SK-N-SH treated with all-trans-retinoic acid at 6 μM for 48 hours (cell line): ENCODE data around the gene ELFN2.

Source experiments
- ATAC-seq: fragments of 200-7000 bp; cut with Tn5 transposase; 3 replicates; pipeline ENCODE4 v1.9.1; 2020; ENCODE audit warnings: mild to moderate bottlenecking, moderate library complexity
- ARNTL ChIP-seq: fragments of 450-650 bp; formaldehyde crosslinking; IDR thresholded peaks from 2 replicates; pipeline ENCODE4 v1.5.0; 2020; ENCODE audit warnings: low read depth, mild to moderate bottlenecking, moderate library complexity, borderline replicate concordance
- BACH2 ChIP-seq: fragments of 250-450 bp; sonication (Bioruptor Pico); IDR thresholded peaks from 2 replicates; pipeline ENCODE4 v1.9.0; 2021; ENCODE audit warnings: mild to moderate bottlenecking, borderline replicate concordance
- CREB5 ChIP-seq: fragments of 250-450 bp; sonication (Bioruptor Pico); IDR thresholded peaks from 2 replicates; pipeline ENCODE4 v1.5.1; 2020; ENCODE audit warnings: low read depth, mild to moderate bottlenecking, moderate library complexity
- CSDC2 ChIP-seq: fragments of 250-450 bp; sonication (Bioruptor Pico); IDR thresholded peaks from 2 replicates; pipeline ENCODE4 v1.5.0; 2020; ENCODE audit warnings: mild to moderate bottlenecking, moderate library complexity
- CSRNP3 ChIP-seq: fragments of 250-450 bp; sonication (Bioruptor Pico); IDR thresholded peaks from 2 replicates; pipeline ENCODE4 v1.5.1; 2021; ENCODE audit warnings: mild to moderate bottlenecking, moderate library complexity
- ESRRG ChIP-seq: fragments of 250-450 bp; sonication (Bioruptor Pico); IDR thresholded peaks from 2 replicates; pipeline ENCODE4 v1.6.1; 2021; ENCODE audit warnings: mild to moderate bottlenecking
- GLIS3 ChIP-seq: fragments of 250-450 bp; sonication (Bioruptor Pico); IDR thresholded peaks from 2 replicates; pipeline ENCODE4 v1.5.0; 2020; ENCODE audit warnings: mild to moderate bottlenecking, moderate library complexity
- ISL1 ChIP-seq: fragments of 250-450 bp; sonication (Bioruptor Pico); IDR thresholded peaks from 2 replicates; pipeline ENCODE4 v2.1.2; 2022; ENCODE audit warnings: mild to moderate bottlenecking, moderate library complexity
- PATZ1 ChIP-seq: fragments of 250-450 bp; sonication (Bioruptor Pico); IDR thresholded peaks from 2 replicates; pipeline ENCODE4 v1.8.0; 2020; ENCODE audit warnings: mild to moderate bottlenecking, moderate library complexity, borderline replicate concordance
- POU6F1 ChIP-seq: fragments of 250-450 bp; sonication (Bioruptor Pico); IDR thresholded peaks from 2 replicates; pipeline ENCODE4 v1.8.0; 2021; ENCODE audit warnings: low read depth, mild to moderate bottlenecking, moderate library complexity, borderline replicate concordance
- PPARA ChIP-seq: fragments of 250-450 bp; sonication (Bioruptor Pico); IDR thresholded peaks from 2 replicates; pipeline ENCODE4 v1.5.0; 2020; ENCODE audit warnings: mild to moderate bottlenecking, borderline replicate concordance
- RARB ChIP-seq: fragments of 250-450 bp; sonication (Bioruptor Pico); IDR thresholded peaks from 2 replicates; pipeline ENCODE4 v1.8.0; 2021; ENCODE audit warnings: mild to moderate bottlenecking, moderate library complexity
- SNAI2 ChIP-seq: fragments of 250-450 bp; sonication (Bioruptor Pico); IDR thresholded peaks from 2 replicates; pipeline ENCODE4 v1.5.0; 2020; ENCODE audit warnings: mild to moderate bottlenecking, moderate library complexity
- TCF4 ChIP-seq: fragments of 250-450 bp; sonication (Bioruptor Pico); IDR thresholded peaks from 2 replicates; pipeline ENCODE4 v1.8.0; 2021; ENCODE audit warnings: mild to moderate bottlenecking, moderate library complexity, borderline replicate concordance
- TOX ChIP-seq: fragments of 250-450 bp; sonication (Bioruptor Pico); IDR thresholded peaks from 2 replicates; pipeline ENCODE4 v1.8.0; 2021; ENCODE audit warnings: mild to moderate bottlenecking, moderate library complexity, borderline replicate concordance
- TSHZ2 ChIP-seq: fragments of 250-450 bp; sonication (Bioruptor Pico); IDR thresholded peaks from 2 replicates; pipeline ENCODE4 v1.5.0; 2020; ENCODE audit warnings: mild to moderate bottlenecking, moderate library complexity
- ZC3H10 ChIP-seq: fragments of 250-450 bp; sonication (Bioruptor Pico); IDR thresholded peaks from 2 replicates; pipeline ENCODE4 v1.5.1; 2021; ENCODE audit warnings: mild to moderate bottlenecking, moderate library complexity
- ZFP3 ChIP-seq: fragments of 250-450 bp; sonication (Bioruptor Pico); IDR thresholded peaks from 2 replicates; pipeline ENCODE4 v1.5.0; 2020; ENCODE audit warnings: mild to moderate bottlenecking, moderate library complexity
- ZFP30 ChIP-seq: fragments of 450-650 bp; formaldehyde crosslinking; IDR thresholded peaks from 2 replicates; pipeline ENCODE4 v1.5.0; 2022; ENCODE audit warnings: mild to moderate bottlenecking, moderate library complexity
- ZNF565 ChIP-seq: fragments of 450-650 bp; formaldehyde crosslinking; conservative IDR thresholded peaks from 2 replicates; pipeline ENCODE4 v1.5.0; 2020; ENCODE audit warnings: low read depth, mild to moderate bottlenecking, moderate library complexity
- ZNF70 ChIP-seq: fragments of 450-650 bp; formaldehyde crosslinking; IDR thresholded peaks from 2 replicates; pipeline ENCODE4 v1.5.0; 2020; ENCODE audit warnings: mild to moderate bottlenecking, moderate library complexity
- ZNF8 ChIP-seq: fragments of 450-650 bp; formaldehyde crosslinking; IDR thresholded peaks from 2 replicates; pipeline ENCODE4 v1.5.0; 2020; ENCODE audit warnings: mild to moderate bottlenecking, moderate library complexity

ELFN2 gene

GRCh38 chr22:37325039-37325395 is 102.3 kb downstream of the ELFN2 start:
- TF ChIP-seq TOX (no peak), ZFP3 (CRISPR knock-in tag) (no peak), GLIS3 (CRISPR knock-in tag) (no peak), ZFP30 (CRISPR knock-in tag) (no peak), ESRRG (CRISPR knock-in tag) (no peak), TSHZ2 (no peak), ARNTL (CRISPR knock-in tag) (no peak)

GRCh38 chr22:37324340-37325038 is 102.8 kb downstream of the ELFN2 start:
- ATAC-seq: no peak
- TF ChIP-seq SNAI2 (no peak), TCF4 (CRISPR knock-in tag) (no peak), CSDC2 (no peak), PATZ1 (CRISPR knock-in tag) (no peak), TOX (no peak), CSRNP3 (no peak), ZNF565 (no peak), ZC3H10 (CRISPR knock-in tag) (no peak), ZNF8 (no peak), CREB5 (CRISPR knock-in tag) (no peak)

More at GRCh38 chr22:37325039-37325395, 102.3 kb downstream of the ELFN2 start:
- ATAC-seq: no peak

GRCh38 chr22:37320726-37321677 is 106.3 kb downstream of the ELFN2 start:
- no peak for TF ChIP-seq ZC3H10 (CRISPR knock-in tag)
- no peak for TF ChIP-seq TCF4 (CRISPR knock-in tag)
- TF ChIP-seq CSDC2: no peak
- no peak for TF ChIP-seq ESRRG (CRISPR knock-in tag)
- TF ChIP-seq CSRNP3: no peak
- TF ChIP-seq RARB: no peak
- no peak for TF ChIP-seq POU6F1 (CRISPR knock-in tag)
- no peak for TF ChIP-seq ZNF70
- no peak for TF ChIP-seq ZFP3 (CRISPR knock-in tag)
- no peak for TF ChIP-seq GLIS3 (CRISPR knock-in tag)
- TF ChIP-seq ZNF565: no peak
- no peak for TF ChIP-seq BACH2 (CRISPR knock-in tag)
- no peak for TF ChIP-seq ZNF8
- no peak for TF ChIP-seq ARNTL (CRISPR knock-in tag)
- no peak for TF ChIP-seq PPARA (CRISPR knock-in tag)
- no peak for TF ChIP-seq ISL1 (CRISPR knock-in tag)
- no peak for TF ChIP-seq TSHZ2
- ATAC-seq: no peak
